Right forelimb (tissue), 1 donor: ENCODE results near the gene BFSP1.

ENCODE experiments used
- DNase-seq: peaks from one replicate; pipeline ENCODE4 v3.0.0-alpha.2; 2018

BFSP1 gene

GRCh38 chr20:17519606-17520285 lies 11.4 kb downstream of the BFSP1 start:
- no peak for DNase-seq

- no peak for DNase-seq
Measured at GRCh38 chr20:17518339-17519052, 12.7 kb downstream of the BFSP1 start.

GRCh38 chr20:17515053-17515452 lies 16.1 kb downstream of the BFSP1 start:
- no peak for DNase-seq

DNA sequence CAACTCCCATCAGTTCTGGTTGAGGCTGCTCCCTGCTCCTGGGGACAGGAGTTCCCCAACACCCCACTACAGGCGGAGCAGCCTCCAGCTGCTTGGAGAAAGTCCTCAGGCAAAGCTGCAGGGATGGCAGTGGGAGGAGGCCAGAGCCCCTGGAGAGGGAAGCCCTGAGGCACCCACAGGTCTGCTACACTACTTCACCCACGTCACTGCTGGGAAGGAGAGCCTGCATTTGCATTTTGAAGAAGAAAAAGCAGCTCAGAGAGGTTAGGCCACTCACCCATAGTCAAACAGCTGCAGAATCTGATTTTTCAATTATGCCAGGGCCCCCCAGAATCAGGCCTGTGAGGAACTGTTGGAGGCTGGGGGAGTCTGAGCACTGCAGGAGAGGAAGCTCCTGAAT lies 17.2 kb downstream of the BFSP1 start:
- DNase-seq, result no peak

- no peak for DNase-seq
Measured at GRCh38 chr20:17511401-17511800, 19.8 kb downstream of the BFSP1 start.

GRCh38 chr20:17510548-17510947 lies 20.6 kb downstream of the BFSP1 start:
- no peak for DNase-seq

- no peak for DNase-seq
Measured at GRCh38 chr20:17508756-17509155, 22.4 kb downstream of the BFSP1 start.

- no peak for DNase-seq
Measured at GRCh38 chr20:17507531-17507930, 23.6 kb downstream of the BFSP1 start.

- no peak for DNase-seq
Measured at GRCh38 chr20:17507032-17507431, 24.1 kb downstream of the BFSP1 start.

GRCh38 chr20:17505636-17506517 lies 25.3 kb downstream of the BFSP1 start:
- DNase-seq, result no peak

DNA sequence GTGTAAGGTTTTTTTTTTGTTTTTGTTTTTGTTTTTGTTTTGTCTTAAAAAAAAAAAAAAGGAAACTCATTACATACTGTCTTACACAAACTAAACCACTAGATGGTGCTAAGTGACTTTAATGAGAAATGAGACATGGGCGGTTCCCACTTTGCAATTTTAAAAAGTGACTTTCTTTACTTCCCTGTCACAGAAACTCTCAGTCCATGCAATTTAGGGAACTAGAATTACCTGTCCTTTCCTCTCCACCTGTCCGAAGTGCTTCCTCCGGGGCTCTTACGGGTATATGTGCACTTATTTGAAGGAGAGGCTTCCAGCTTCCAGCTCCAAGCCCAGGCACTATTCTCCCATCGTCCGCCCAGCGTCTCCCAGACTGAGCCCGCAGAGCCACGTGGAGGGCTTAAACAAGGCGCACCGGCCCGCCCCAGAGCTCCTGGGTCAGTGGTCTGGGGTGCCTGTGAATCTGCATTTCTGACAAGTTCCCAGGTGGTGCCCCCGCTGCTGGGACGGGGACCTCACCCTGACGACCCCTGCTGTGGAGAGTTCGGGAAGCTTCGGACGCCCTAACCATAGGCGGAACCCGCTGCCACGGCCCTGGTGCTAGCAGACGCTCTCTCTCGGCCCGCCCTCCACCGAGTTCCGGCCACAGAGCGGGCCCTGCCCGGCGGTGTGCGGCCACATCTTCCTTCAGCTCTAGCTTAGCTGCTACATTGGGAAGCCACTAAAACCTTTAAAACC lies 26.1 kb downstream of the BFSP1 start:
- DNase-seq, result peak; percentile 82

GRCh38 chr20:17504066-17504897 lies 26.9 kb downstream of the BFSP1 start:
- DNase-seq, result peak; percentile 55

DNA sequence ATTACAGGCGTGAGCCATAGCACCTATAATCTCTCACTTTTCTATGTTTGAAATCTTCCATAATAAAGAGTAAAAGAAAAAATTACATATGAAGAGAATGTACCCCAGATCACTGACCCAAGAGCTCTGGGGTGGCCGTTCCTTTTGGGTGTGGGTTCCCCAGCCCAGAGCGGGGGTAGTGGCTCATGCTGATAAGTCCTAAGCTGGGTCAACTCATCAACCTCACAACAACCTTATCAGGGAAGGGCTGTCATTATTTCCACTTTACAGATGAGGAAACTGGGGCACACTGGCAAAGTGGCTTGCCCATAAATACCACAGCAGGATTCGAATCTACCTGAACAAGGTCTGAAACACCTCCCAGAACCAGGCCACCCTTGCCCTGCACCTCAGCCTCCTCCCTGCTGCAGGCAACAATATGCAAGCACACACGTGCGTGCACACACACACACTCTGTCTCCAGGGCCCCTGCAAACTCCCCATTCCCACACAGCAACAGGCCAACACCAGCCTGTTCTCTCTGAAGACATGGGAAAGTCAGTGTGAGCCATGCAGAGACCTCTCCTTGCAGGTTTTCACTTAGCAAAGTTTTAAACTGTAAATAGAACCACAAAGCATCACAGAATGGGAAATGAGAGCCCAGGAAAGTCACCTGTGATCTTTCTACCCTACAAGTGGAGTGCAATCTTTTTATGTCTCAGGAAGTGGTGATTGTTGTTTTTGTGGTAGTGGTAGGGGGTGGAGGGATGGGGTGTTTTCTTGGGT lies 27.7 kb downstream of the BFSP1 start:
- no peak for DNase-seq

- DNase-seq, result no peak
Measured at GRCh38 chr20:17502105-17502504, 29.1 kb downstream of the BFSP1 start.

DNA sequence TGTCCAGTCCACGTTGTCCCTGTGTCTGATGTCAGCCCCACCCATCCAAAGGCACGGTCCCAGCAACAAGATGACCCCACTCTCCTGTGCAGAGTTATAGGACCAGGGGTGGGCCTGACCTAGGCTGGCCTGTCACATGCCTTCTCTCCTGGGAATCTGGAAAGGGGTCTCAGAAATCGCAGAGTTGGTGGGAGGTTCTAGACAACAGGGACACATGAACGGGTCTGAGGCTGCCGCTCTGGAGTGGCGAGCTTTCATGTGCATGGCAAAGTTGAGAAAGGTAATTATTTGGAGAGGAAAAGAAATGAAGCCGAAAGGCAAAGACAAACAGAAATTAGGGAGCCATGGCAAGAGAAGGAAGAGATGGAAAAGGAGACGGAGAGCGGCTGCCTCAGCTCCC lies 29.5 kb downstream of the BFSP1 start:
- DNase-seq, result no peak

DNA sequence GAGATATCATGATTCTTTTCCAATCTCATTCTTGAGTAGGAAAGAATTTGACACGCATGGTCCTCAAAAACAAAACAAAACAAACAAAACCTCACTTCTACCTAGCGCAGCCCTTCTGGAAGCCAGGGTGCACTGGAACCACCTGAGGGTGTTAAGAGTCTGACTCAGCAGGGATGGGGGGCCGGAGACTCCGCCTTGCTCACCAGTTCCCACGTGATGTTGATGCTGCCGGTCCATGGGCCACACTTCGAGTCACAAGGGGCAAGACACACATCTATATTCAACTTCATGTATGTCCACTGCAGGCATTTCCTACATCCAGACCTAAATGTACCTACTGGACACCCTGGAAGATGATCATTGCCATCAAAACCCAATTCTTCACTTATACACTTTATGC lies 30.4 kb downstream of the BFSP1 start:
- no peak for DNase-seq

DNA sequence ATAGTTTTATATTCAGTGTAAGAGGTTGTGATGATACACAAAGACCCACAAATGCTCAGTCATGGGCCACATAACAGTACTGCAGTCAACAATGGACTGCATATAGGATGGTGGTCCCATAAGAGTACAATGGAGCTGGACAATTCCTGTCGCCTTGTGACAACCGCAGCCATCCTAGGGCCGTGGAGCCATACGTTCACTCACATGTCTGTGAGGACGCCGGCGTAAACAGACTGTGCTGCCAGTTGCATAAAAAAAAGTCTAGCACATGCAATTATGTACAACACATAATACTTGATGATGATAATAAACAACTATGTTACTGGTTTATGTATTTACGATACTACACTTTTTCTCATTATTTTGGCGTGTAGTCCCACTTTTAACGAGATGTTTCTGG lies 30.9 kb downstream of the BFSP1 start:
- no peak for DNase-seq

- DNase-seq, result no peak
Measured at GRCh38 chr20:17499041-17499440, 32.1 kb downstream of the BFSP1 start.

- no peak for DNase-seq
Measured at GRCh38 chr20:17498641-17499040, 32.5 kb downstream of the BFSP1 start.

DNA sequence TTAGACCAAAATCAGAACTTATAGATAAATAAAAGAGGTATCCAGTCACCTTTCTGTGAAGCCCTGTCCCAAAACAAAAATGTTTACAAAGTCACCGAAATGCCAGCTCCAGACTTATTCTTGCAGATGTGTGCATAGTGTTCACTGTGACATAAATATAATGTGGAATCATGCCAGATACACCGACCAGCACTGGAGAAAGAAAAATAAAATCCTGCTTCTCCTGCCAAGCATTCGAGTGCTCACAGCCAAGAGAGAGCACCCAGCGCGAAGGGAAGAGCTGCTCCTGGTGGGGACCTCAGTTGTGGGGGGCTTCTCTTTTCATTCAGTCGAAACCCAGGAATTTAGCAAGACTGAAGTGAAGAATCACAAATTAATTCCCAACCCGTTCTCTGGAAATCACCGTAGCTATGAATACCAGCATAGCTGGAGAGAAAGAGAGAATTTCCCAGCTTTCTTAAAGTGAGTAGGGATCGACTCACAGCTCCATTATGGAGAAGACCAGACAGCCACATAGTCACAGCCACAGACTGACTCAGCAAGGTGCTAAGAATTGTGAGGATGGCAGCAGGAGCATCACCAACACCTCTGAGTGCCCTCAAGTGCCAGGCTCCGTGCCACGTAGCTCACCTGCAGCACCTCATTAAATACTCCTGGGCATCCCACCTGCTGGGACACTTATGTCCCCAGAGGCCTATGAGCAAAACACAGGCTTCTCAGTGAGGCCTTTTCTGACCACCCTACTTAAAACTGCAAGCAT lies 33.2 kb downstream of the BFSP1 start:
- DNase-seq, result no peak
